GM18951 (cell line): ENCODE data around the gene DLG2.

Source experiments
- POLR2A ChIP-seq: IDR thresholded peaks from 4 replicates; pipeline ENCODE4 v1.6.1; 2011; ENCODE audit warnings: mild to moderate bottlenecking; ENCODE audit not compliant: insufficient read length, insufficient read depth; ENCODE audit errors: extremely low read depth
- in situ Hi-C: fragments of 300-500 bp; cut with MboI; formaldehyde crosslinking; loops from one replicate; pipeline ENCODE4 v1.12.0; 2022; ENCODE audit warnings: low sequenced_read_pairs, mixed read lengths, inconsistent platforms; ENCODE audit not compliant: unreplicated experiment

DLG2 gene

GRCh38 chr11:85572056-85572455 is 55.1 kb downstream of the DLG2 start:
- in situ Hi-C loops: no loop called here
- no peak for TF ChIP-seq POLR2A

- in situ Hi-C loops: no loop called here
- TF ChIP-seq POLR2A: no peak
Observed at GRCh38 chr11:85569525-85569924, 57.6 kb downstream of the DLG2 start.

- no peak for TF ChIP-seq POLR2A
- in situ Hi-C loops: no loop called here
Observed at GRCh38 chr11:85558411-85558810, 68.7 kb downstream of the DLG2 start.

- TF ChIP-seq POLR2A: no peak
- in situ Hi-C loops: no loop called here
Observed at GRCh38 chr11:85551881-85552280, 75.3 kb downstream of the DLG2 start.

- TF ChIP-seq POLR2A: no peak
Observed at GRCh38 chr11:85541683-85542082, 85.5 kb downstream of the DLG2 start.

GRCh38 chr11:85540635-85541205 is 86.4 kb downstream of the DLG2 start:
- TF ChIP-seq POLR2A: no peak
- in situ Hi-C loops: no loop called here

More at GRCh38 chr11:85541683-85542082, 85.5 kb downstream of the DLG2 start:
- in situ Hi-C loops: no loop called here

GRCh38 chr11:85540181-85540580 is 87.0 kb downstream of the DLG2 start:
- no peak for TF ChIP-seq POLR2A
- in situ Hi-C loops: no loop called here

- no peak for TF ChIP-seq POLR2A
- in situ Hi-C loops: no loop called here
Observed at GRCh38 chr11:85539740-85540139, 87.4 kb downstream of the DLG2 start.

- in situ Hi-C loops: no loop called here
Observed at GRCh38 chr11:85539029-85539689, 88.0 kb downstream of the DLG2 start.

GRCh38 chr11:85536438-85536837 is 90.7 kb downstream of the DLG2 start:
- no peak for TF ChIP-seq POLR2A
- in situ Hi-C loops: no loop called here

More at GRCh38 chr11:85539029-85539689, 88.0 kb downstream of the DLG2 start:
- no peak for TF ChIP-seq POLR2A

GRCh38 chr11:85534806-85535205 is 92.3 kb downstream of the DLG2 start:
- in situ Hi-C loops: no loop called here
- TF ChIP-seq POLR2A: no peak

GRCh38 chr11:85531191-85531897 is 95.8 kb downstream of the DLG2 start:
- in situ Hi-C loops: no loop called here
- TF ChIP-seq POLR2A: no peak

- in situ Hi-C loops: no loop called here
- no peak for TF ChIP-seq POLR2A
Observed at GRCh38 chr11:85530634-85531033, 96.5 kb downstream of the DLG2 start.

GRCh38 chr11:85526564-85526963 is 100.6 kb downstream of the DLG2 start:
- in situ Hi-C loops: no loop called here
- no peak for TF ChIP-seq POLR2A

- TF ChIP-seq POLR2A: no peak
- in situ Hi-C loops: no loop called here
Observed at GRCh38 chr11:85525686-85526085, 101.5 kb downstream of the DLG2 start.
